HG02884 (cell line): ENCODE results near the gene ALOX12B.
"Not testable (repeated sequence)": the region's sequence is repeated elsewhere in the genome, so short reads cannot be mapped to it uniquely, and the experiment has no call there.

Experiments used
- ATAC-seq: cut with Tn5 transposase; IDR thresholded peaks from one replicate; pipeline ENCODE4 v1.9.1; 2021; ENCODE audit warnings: mild to moderate bottlenecking, moderate library complexity; ENCODE audit not compliant: unreplicated experiment

Gene ALOX12B

GRCh38 chr17:8046929-8047768 is 40.4 kb downstream of the ALOX12B start:
- no peak for ATAC-seq

GRCh38 chr17:8046306-8046928 is 41.1 kb downstream of the ALOX12B start:
- no peak for ATAC-seq

- ATAC-seq: no peak
Measured at GRCh38 chr17:8044819-8045810, 42.4 kb downstream of the ALOX12B start.

- no peak for ATAC-seq
Measured at GRCh38 chr17:8041979-8042378, 45.5 kb downstream of the ALOX12B start.

GRCh38 chr17:8041249-8041928 is 46.1 kb downstream of the ALOX12B start:
- ATAC-seq: no peak

GRCh38 chr17:8039611-8040168 is 47.8 kb downstream of the ALOX12B start:
- no peak for ATAC-seq

- ATAC-seq: no peak
Measured at GRCh38 chr17:8038954-8039610, 48.4 kb downstream of the ALOX12B start, which contains the start of gene ALOX15B. ALOX15B (plus strand) TSS chr17:8039059; CDS start chr17:8039156, 97 bp downstream.

GRCh38 chr17:8032442-8032841 is 55.1 kb downstream of the ALOX12B start:
- no peak for ATAC-seq

- ATAC-seq: no peak
Measured at GRCh38 chr17:8031950-8032349, 55.6 kb downstream of the ALOX12B start.

GRCh38 chr17:8031261-8031661 is 56.3 kb downstream of the ALOX12B start:
- ATAC-seq: no peak

- ATAC-seq: no peak
Measured at GRCh38 chr17:8029121-8029520, 58.4 kb downstream of the ALOX12B start.

GRCh38 chr17:8025176-8025911 is 62.2 kb downstream of the ALOX12B start:
- no peak for ATAC-seq

- ATAC-seq: not testable (repeated sequence)
Measured at GRCh38 chr17:8024161-8024560, 63.4 kb downstream of the ALOX12B start.
